ENCODE data around the gene TMC8.

TMC8 gene

DNA sequence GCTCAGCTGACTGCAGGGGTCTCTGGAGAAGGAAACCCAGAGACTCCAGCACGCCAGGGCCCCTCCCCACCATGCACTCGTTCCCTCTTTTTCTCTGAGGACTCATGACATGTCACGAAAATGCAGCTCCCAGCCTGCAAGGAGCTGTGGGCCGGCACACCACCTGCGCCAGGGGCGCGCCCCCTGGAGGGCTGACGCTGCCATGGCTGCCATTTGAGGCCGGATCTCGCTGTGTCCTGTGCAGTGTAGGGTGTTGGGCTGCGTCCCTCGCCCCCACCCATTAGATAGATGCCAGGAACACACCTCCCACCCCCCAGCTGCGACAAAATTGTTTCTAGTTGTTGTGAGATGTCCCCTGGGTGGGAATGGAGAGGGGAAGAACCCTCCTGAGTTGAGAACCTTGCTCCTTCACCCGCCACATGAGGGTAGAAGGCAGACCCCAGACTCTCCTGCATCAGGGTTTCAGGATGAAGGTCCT is 46.0 kb downstream of the TMC8 start:
- Mint-ChIP-seq H3K4me1 (peaks cover 73 to 92% of the 10 kb centered on the region in 2 donors), H3K4me3 (peak overlapping the region; percentile 69 to 90), H3K27me3 (no peaks in the 10 kb centered on the region), H3K9me3 (no peaks in the 10 kb centered on the region), H3K27ac (peak overlapping the region; percentile 97), H3K36me3 (peaks cover 78% of the 10 kb centered on the region in 2 donors)
- DNase-seq (peak; percentile 80), ATAC-seq (replicated peaks) (peak; percentile 53 to 55)

- ATAC-seq (replicated peaks) (peak; percentile 3 to 8), DNase-seq (peak; percentile 33)
- peak overlapping the region; percentile 63 to 77 for H3K4me3 Mint-ChIP-seq
- peak overlapping the region; percentile 97 for H3K27ac Mint-ChIP-seq
- H3K9me3 Mint-ChIP-seq = no peaks in the 10 kb centered on the region
- peaks cover 50 to 53% of the 10 kb centered on the region in 2 donors for H3K36me3 Mint-ChIP-seq
- peaks cover 50 to 70% of the 10 kb centered on the region in 2 donors for H3K4me1 Mint-ChIP-seq
- no peaks in the 10 kb centered on the region for H3K27me3 Mint-ChIP-seq
Measured at GRCh38 chr17:78179372-78179771, 48.8 kb downstream of the TMC8 start.

- ATAC-seq (replicated peaks) (peak in 1 of 2 donors; percentile 3), DNase-seq (no peak)
- Mint-ChIP-seq H3K36me3 (peaks cover 46 to 49% of the 10 kb centered on the region in 2 donors), H3K9me3 (no peaks in the 10 kb centered on the region), H3K27ac (peak overlapping the region; percentile 97), H3K4me3 (peak overlapping the region in 1 of 2 donors; percentile 77), H3K4me1 (peaks cover 50 to 70% of the 10 kb centered on the region in 2 donors), H3K27me3 (no peaks in the 10 kb centered on the region)
Measured at GRCh38 chr17:78180083-78180482, 49.5 kb downstream of the TMC8 start.

DNA sequence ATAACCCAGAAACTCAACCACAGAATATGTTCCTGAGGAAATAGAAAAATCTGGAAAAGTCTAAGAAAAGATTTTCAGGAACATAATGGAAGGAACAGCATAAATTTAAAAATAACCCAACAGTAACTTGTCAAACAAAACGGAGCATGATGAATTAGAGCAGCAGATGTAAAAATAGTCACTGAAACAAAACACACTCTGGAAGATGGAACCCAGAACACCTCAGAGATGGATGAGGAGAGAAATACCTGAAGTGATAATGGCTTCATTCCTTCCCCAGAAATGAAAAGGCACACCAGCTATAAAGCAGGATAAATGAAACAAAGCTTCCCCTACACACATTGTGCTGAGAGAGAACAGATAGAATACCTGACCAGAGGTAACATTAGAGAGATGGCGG is 49.9 kb downstream of the TMC8 start:
- Mint-ChIP-seq H3K4me3 (peak overlapping the region in 1 of 2 donors; percentile 11), H3K4me1 (peaks cover 46 to 69% of the 10 kb centered on the region in 2 donors)
- no peak for ATAC-seq (replicated peaks)

GRCh38 chr17:78182504-78182903 is 51.9 kb downstream of the TMC8 start:
- H3K4me3 Mint-ChIP-seq = no peak overlapping the region
- H3K36me3 Mint-ChIP-seq = peaks cover 29% of the 10 kb centered on the region in 2 donors
- H3K4me1 Mint-ChIP-seq = peaks cover 31 to 66% of the 10 kb centered on the region in 2 donors
- no peak for ATAC-seq (replicated peaks)
- no peak overlapping the region for H3K27ac Mint-ChIP-seq
- no peaks in the 10 kb centered on the region for H3K9me3 Mint-ChIP-seq
- H3K27me3 Mint-ChIP-seq = no peaks in the 10 kb centered on the region
- no peak for DNase-seq

More for the DNA sequence above, 49.9 kb downstream of the TMC8 start:
- H3K36me3 Mint-ChIP-seq = peaks cover 41 to 45% of the 10 kb centered on the region in 2 donors
- H3K27me3 Mint-ChIP-seq = no peaks in the 10 kb centered on the region
- no peak for DNase-seq
- H3K27ac Mint-ChIP-seq = peak overlapping the region; percentile 97
- H3K9me3 Mint-ChIP-seq = no peaks in the 10 kb centered on the region

DNA sequence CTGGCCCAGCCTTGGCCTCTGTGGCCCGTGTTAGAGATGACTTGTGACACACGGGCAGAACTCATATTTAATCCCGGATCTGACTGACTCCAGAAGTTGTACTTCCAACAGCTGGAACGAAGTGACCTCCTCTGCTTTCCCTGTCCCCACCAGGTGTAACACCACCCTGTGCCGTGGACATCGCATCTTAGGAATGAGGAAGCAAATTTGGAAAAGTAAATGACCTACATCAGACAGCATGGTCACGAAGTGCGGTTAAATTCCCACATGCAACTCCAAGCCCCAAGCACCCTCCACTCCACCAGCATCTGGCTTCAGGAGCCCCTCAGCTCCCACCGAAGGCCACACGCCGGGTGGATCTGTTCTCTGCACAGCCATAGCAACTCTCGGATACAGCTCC is 53.3 kb downstream of the TMC8 start:
- DNase-seq (no peak), ATAC-seq (replicated peaks) (no peak)
- Mint-ChIP-seq H3K27ac (no peak overlapping the region), H3K9me3 (no peaks in the 10 kb centered on the region), H3K4me1 (peaks cover 27 to 64% of the 10 kb centered on the region in 2 donors), H3K4me3 (no peak overlapping the region), H3K27me3 (no peaks in the 10 kb centered on the region), H3K36me3 (peaks cover 18% of the 10 kb centered on the region in 2 donors)

GRCh38 chr17:78184351-78184750 is 53.8 kb downstream of the TMC8 start:
- Mint-ChIP-seq H3K36me3 (peaks cover 14% of the 10 kb centered on the region in 2 donors), H3K4me1 (peaks cover 23 to 59% of the 10 kb centered on the region in 2 donors), H3K27me3 (no peaks in the 10 kb centered on the region), H3K9me3 (no peaks in the 10 kb centered on the region), H3K4me3 (no peak overlapping the region), H3K27ac (no peak overlapping the region)
- ATAC-seq (replicated peaks) (no peak), DNase-seq (no peak)

DNA sequence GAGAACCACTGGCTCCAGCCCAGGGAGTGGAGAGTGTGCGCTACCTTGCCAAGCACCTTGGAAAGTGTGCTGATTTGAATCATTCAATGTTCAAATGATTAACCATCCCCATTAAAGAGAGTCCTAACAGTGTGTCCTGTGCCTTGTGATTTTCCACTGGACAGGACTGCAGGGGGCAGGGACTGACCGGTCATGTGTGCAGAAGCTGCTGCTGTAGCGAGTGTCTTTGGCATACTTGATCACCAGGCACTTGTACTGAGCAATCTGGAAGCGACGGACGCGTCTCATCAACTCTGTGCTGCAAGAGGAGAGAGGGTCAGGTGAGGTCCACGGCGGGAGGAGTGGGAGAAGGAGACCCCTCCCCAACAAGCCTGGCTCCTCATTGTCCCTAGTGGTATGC is 54.3 kb downstream of the TMC8 start:
- no peak for DNase-seq
- H3K4me1 Mint-ChIP-seq = peaks cover 17 to 56% of the 10 kb centered on the region in 2 donors
- H3K9me3 Mint-ChIP-seq = no peaks in the 10 kb centered on the region
- peak overlapping the region; percentile 47 for H3K4me3 Mint-ChIP-seq
- peak overlapping the region; percentile 81 for H3K27ac Mint-ChIP-seq
- no peak for ATAC-seq (replicated peaks)
- H3K36me3 Mint-ChIP-seq = peaks cover 10 to 11% of the 10 kb centered on the region in 2 donors
- H3K27me3 Mint-ChIP-seq = no peaks in the 10 kb centered on the region

- peak in 1 of 2 donors; percentile 9 for ATAC-seq (replicated peaks)
Measured at GRCh38 chr17:78185981-78186691, 55.6 kb downstream of the TMC8 start.

GRCh38 chr17:78186692-78187595 is 56.4 kb downstream of the TMC8 start, which contains the start of the genes AFMID and TK1:
Gene AFMID (plus strand): TSS chr17:78187362. CDS start chr17:78187371, 9 bp downstream.
Gene TK1 (minus strand): TSS chr17:78187052. CDS start chr17:78186994, 58 bp downstream.
- Mint-ChIP-seq H3K36me3 (peaks cover 16 to 17% of the 10 kb centered on the region in 2 donors), H3K27ac (peak within 1 kb of the TSS; percentile 68), H3K4me1 (peaks cover 14 to 51% of the 10 kb centered on the region in 2 donors), H3K4me3 (peak within 1 kb of the TSS; percentile 88 to 91), H3K9me3 (no peaks in the 10 kb centered on the region), H3K27me3 (no peaks in the 10 kb centered on the region)
- ATAC-seq (replicated peaks) (peak; percentile 93 to 95), DNase-seq (peak; percentile 95)

More at GRCh38 chr17:78185981-78186691, 55.6 kb downstream of the TMC8 start:
- Mint-ChIP-seq H3K27me3 (no peaks in the 10 kb centered on the region), H3K27ac (no peak overlapping the region), H3K36me3 (peaks cover 13 to 17% of the 10 kb centered on the region in 2 donors), H3K4me1 (peaks cover 14 to 51% of the 10 kb centered on the region in 2 donors), H3K9me3 (no peaks in the 10 kb centered on the region), H3K4me3 (peak overlapping the region; percentile 86 to 88)
- DNase-seq = peak; percentile 15
